Measurements from ENCODE around the gene SOD2. TPM values are rescaled to one million over a fixed set of nuclear protein-coding genes. Genes with fewer than 3 reads are reported as not detected.
"Not testable (repeated sequence)": the region's sequence is repeated elsewhere in the genome, so short reads cannot be mapped to it uniquely, and the experiment has no call there.

SOD2 gene
- total and polyA plus RNA-seq, 2 donors (not counting 3 experiments of a cell fraction or from before 2014, with no cell fraction given) = 31.6 to 62.7 TPM

GRCh38 chr6:159721981-159722380, 28.9 kb upstream of the SOD2 start:
- H3K27me3 ChIP-seq (ENCODE audit: control insufficient read depth in 2 of 2, insufficient read depth in 2 of 2, low read length in 2 of 2); H3K9me3 ChIP-seq (replicated peaks; ENCODE audit: control insufficient read depth, insufficient read depth, low read length); H3K36me3 ChIP-seq (ENCODE audit: control insufficient read depth in 2 of 2, extremely low read depth in 1 of 2, insufficient read depth in 2 of 2, low read length in 2 of 2); BruUV-seq (replicated peaks); FAIRE-seq; POLR2A ChIA-PET; dilution Hi-C loops (cut with MboI; ENCODE audit: extremely low pct_ligation_motif_present, low sequenced_read_pairs); DNase-seq (ENCODE audit: low read depth, low spot score); H3K27ac ChIP-seq (ENCODE audit: insufficient read depth, low read depth, low read length); H3K4me1 ChIP-seq (ENCODE audit: control insufficient read depth, extremely low read depth, insufficient read depth, low read length); H3K9me1 ChIP-seq (replicated peaks; ENCODE audit: control insufficient read depth, extremely low read depth, insufficient read depth, low read length); H4K20me1 ChIP-seq (replicated peaks; ENCODE audit: control insufficient read depth, extremely low read depth, insufficient read depth, low read length); intact Hi-C loops (cut with micrococcal nuclease); H3K4me2 ChIP-seq (ENCODE audit: insufficient read depth, low read length); H2AFZ ChIP-seq (ENCODE audit: low read depth, low read length); H3K9ac ChIP-seq (replicated peaks; ENCODE audit: extremely low read depth, insufficient read depth, low read length); H3K4me3 ChIP-seq (replicated peaks in 1 of 3; ENCODE audit: insufficient read depth in 1 of 3, low read depth in 1 of 3, low read length in 3 of 3): not testable (repeated sequence)
- CTCF ChIA-PET = interaction anchor here (1.1 kb wide), 1 partner anchor 15 kb away, joined by 3 read pairs; no protein-coding TSS in a partner anchor
- H3K79me2 ChIP-seq (ENCODE audit: control insufficient read depth, insufficient read depth, low read length) = peaks cover 19% of the 10 kb centered on the region

- FAIRE-seq (peak; percentile 31), DNase-seq (ENCODE audit: low read depth, low spot score) (peak; percentile 39)
- no peak overlapping the region for H3K27ac ChIP-seq (ENCODE audit: insufficient read depth, low read depth, low read length)
- H3K4me1 ChIP-seq (ENCODE audit: control insufficient read depth, extremely low read depth, insufficient read depth, low read length) = peaks cover under 1% of the 10 kb centered on the region
- H3K4me2 ChIP-seq (ENCODE audit: insufficient read depth, low read length) = no peak overlapping the region
- intact Hi-C loops (cut with micrococcal nuclease) (no loop called here), dilution Hi-C loops (cut with MboI; ENCODE audit: extremely low pct_ligation_motif_present, low sequenced_read_pairs) (no loop called here)
- H3K79me2 ChIP-seq (ENCODE audit: control insufficient read depth, insufficient read depth, low read length) = peaks cover 10% of the 10 kb centered on the region
- TF ChIP-seq POLR2AphosphoS5 (IDR thresholded peaks at IDR 0.05; ENCODE audit: insufficient read depth, low read depth, low read length) = no peak
- peak; percentile 17 to 19 for TF ChIP-seq CTCF (IDR thresholded peaks at IDR 0.05; ENCODE audit: extremely low read depth in 1 of 2, insufficient read depth in 1 of 2, low read depth in 1 of 2, low read length in 2 of 2)
- no peaks in the 10 kb centered on the region for H3K9me1 ChIP-seq (replicated peaks; ENCODE audit: control insufficient read depth, extremely low read depth, insufficient read depth, low read length)
- no peak overlapping the region for H3K4me3 ChIP-seq (replicated peaks in 1 of 3; ENCODE audit: insufficient read depth in 1 of 3, low read depth in 1 of 3, low read length in 3 of 3)
- H3K9me3 ChIP-seq (replicated peaks; ENCODE audit: control insufficient read depth, insufficient read depth, low read length) = no peaks in the 10 kb centered on the region
- no TSS peak for BruUV-seq (replicated peaks)
- H3K36me3 ChIP-seq (ENCODE audit: control insufficient read depth in 2 of 2, extremely low read depth in 1 of 2, insufficient read depth in 2 of 2, low read length in 2 of 2) = no peaks in the 10 kb centered on the region
- ChIA-PET CTCF (interaction anchor here (0.6 to 3.0 kb wide), 5 partner anchors 16 to 546 kb away, joined by 3 to 13 read pairs (median 3); no protein-coding TSS in a partner anchor), POLR2A (no interaction called here)
- no peak overlapping the region for H3K9ac ChIP-seq (replicated peaks; ENCODE audit: extremely low read depth, insufficient read depth, low read length)
- no peaks in the 10 kb centered on the region for H3K27me3 ChIP-seq (ENCODE audit: control insufficient read depth in 2 of 2, insufficient read depth in 2 of 2, low read length in 2 of 2)
- H4K20me1 ChIP-seq (replicated peaks; ENCODE audit: control insufficient read depth, extremely low read depth, insufficient read depth, low read length) = no peaks in the 10 kb centered on the region
- no peak overlapping the region for H2AFZ ChIP-seq (ENCODE audit: low read depth, low read length)
Measured at GRCh38 chr6:159720708-159721107, 27.7 kb upstream of the SOD2 start.
